ENCODE data around the gene BCAS3. TPM values are rescaled to one million over a fixed set of nuclear protein-coding genes. Genes with fewer than 3 reads are reported as not detected.

Gene BCAS3
- polyA plus RNA-seq, 4 donors: 17.7 to 31.6 (median 28.4) TPM

DNA sequence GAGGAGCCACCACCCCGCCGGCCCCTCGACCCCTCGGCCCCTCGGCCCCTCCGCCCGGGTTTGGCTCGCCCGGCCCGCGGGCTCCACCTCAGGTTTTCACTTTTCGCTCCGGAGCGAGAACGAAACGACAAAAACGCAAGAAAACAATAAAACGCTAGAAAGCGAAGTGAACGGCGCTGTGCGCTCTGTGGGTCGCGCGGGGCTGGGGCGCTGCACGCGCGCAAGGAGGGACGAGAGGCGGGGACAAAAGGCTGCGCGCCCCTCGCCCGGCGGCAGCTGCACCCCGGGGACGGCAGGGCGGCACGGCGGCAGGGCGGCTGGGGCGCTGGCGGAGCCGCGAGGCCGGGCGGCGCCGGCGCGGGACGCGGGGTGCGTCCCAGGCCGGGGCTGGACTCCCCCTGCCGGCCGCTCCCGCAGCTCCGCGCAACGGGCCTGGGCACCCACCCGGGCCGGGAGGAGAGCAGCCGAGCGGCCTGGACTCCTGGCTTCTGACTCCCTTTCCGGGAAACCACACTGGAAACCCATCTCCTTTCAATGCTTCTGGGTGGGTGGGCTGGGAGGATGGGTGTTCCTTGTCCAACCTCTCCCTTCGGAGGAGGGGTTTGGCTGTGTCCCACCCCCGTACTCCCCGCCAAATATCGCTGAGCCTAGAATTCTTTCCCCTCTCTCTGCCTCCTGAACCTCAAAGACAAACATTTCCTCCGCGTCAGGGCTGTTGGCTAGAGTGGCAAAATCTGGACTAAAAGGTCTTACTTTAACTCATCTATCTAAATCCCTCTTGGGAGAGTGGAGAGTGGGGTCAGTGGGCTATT is 731.9 kb downstream of the BCAS3 start:
- no peak for DNase-seq (ENCODE audit: low read depth in 4 of 4, low spot score in 3 of 4)

GRCh38 chr17:61410141-61411010 is 732.7 kb downstream of the BCAS3 start:
- DNase-seq (ENCODE audit: low read depth in 4 of 4, low spot score in 3 of 4): peak in 1 of 4 donors; percentile 75

DNA sequence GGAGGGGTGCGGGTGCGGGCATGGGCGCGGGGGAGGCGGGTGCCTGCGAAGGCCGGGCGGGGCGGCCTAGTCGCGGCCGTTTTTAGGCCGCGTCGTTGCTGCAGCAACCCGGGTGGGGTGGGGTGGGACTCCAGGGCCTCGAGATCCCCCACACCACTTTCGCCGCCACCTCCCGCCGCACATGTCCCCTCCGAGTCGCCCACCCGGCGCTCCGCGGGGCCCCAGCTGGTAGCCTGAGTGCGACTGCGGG is 733.3 kb downstream of the BCAS3 start:
- no peak for DNase-seq (ENCODE audit: low read depth in 4 of 4, low spot score in 3 of 4)

DNA sequence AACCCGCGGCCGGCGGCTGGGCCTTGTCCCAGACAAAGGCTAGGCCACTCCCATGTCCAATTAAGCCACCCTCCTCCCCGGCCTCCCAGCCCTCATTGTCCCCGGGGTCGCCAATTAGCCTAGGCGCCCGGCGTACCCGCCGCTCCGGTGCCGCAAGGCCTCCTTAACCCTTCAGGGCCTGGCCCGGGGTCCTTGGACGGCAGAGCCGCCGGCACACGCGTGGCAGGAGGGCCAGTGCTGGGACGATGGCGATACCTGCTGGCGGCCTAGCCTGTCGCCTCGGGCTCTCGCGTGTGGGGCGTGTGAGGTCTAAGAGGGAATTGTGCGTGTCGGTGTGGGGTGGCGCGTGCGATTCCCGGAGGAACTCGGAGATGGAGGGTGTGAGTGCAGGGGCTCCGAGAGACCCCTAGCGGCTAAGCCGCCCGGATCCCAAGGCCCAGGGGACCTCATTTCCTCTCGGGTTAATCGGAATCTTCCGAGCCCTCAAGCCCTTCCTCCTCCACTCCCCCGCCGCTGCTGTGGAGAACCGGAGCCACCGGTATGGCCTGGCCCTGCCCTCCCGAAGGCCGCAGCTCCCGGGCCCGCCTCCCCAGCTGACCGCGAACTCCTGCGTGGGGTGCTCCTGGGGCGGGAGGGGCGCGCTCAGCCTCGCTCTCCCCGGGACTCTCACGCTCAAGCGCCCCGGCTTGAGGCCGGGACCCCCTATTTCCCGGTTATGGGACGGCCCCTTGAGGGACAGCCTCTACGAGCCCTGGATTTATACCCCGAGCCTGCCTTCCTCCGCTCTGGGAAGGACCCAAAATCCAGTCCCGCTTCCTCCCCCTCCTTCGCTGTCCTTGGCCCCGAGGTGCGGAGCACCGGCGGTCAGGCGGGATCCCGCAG is 733.9 kb downstream of the BCAS3 start:
- no peak for DNase-seq (ENCODE audit: low read depth in 4 of 4, low spot score in 3 of 4)

- DNase-seq (ENCODE audit: low read depth in 4 of 4, low spot score in 3 of 4): peak in 1 of 4 donors; percentile 77
Observed at GRCh38 chr17:61412143-61412859, 734.6 kb downstream of the BCAS3 start.

GRCh38 chr17:61412860-61413660 is 735.4 kb downstream of the BCAS3 start:
- no peak for DNase-seq (ENCODE audit: low read depth in 4 of 4, low spot score in 3 of 4)

- no peak for DNase-seq (ENCODE audit: low read depth in 4 of 4, low spot score in 3 of 4)
Observed at GRCh38 chr17:61413661-61414126, 736.0 kb downstream of the BCAS3 start.

DNA sequence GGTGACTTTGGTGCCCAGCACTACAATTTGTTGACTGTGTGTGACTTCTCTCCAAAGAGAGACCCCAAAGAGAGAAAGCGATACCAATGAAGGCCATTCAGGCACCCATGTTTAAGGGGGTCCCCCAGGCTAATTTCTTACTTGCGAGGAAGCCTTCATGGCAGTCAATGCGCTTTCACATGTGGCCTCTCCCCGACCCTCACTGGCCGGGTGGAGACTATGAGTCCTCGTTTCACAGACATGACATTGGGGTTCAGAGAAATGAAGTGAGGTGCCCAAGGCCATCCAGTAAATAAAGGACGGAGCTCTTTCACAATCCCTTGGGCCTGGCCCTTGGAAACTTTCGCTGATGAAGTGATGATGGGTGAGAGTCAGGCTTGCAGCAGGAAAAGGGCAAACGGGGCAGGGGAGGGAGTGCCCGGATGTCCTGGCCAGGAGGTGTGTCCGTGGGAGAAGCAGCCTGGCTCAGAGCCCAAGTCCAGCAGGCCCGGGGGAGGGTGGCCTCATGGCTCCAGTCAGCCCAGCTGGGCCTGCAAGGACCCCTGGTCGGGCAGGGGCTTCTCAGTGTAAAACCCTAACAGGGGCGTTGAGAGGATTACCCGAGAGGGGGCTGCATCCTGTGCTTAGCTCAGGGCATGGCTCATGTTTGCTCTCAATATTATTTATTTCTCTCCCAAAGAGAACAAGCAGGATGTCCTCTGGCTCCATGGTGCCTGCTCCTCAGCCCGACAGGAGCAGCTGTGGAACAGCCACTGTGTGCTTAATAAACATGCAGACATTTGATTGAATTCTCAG is 736.7 kb downstream of the BCAS3 start:
- DNase-seq (ENCODE audit: low read depth in 4 of 4, low spot score in 3 of 4): no peak

DNA sequence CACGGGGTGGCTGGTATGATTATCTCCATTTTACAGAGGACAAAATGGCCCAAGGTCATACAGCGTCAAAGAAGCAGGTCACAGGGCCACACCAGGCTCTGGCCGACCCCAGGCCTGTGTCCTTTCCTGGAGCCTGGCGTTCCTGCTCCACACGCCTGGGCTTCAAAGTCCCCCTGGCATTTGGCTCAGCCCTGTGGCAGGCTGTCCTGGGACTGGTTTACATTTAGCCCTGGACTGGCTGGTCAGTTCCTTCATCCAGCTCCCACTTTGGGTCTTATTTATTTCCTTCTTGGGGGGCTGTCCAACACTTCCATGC is 737.2 kb downstream of the BCAS3 start:
- DNase-seq (ENCODE audit: low read depth in 4 of 4, low spot score in 3 of 4): no peak

GRCh38 chr17:61415374-61416210 is 737.9 kb downstream of the BCAS3 start:
- no peak for DNase-seq (ENCODE audit: low read depth in 4 of 4, low spot score in 3 of 4)

- no peak for DNase-seq (ENCODE audit: low read depth in 4 of 4, low spot score in 3 of 4)
Observed at GRCh38 chr17:61416211-61416539, 738.5 kb downstream of the BCAS3 start.

- peak in 1 of 4 donors; percentile 79 for DNase-seq (ENCODE audit: low read depth in 4 of 4, low spot score in 3 of 4)
Observed at GRCh38 chr17:61416540-61417363, 739.1 kb downstream of the BCAS3 start.

GRCh38 chr17:61418449-61418848 is 740.8 kb downstream of the BCAS3 start:
- no peak for DNase-seq (ENCODE audit: low read depth in 4 of 4, low spot score in 3 of 4)

DNA sequence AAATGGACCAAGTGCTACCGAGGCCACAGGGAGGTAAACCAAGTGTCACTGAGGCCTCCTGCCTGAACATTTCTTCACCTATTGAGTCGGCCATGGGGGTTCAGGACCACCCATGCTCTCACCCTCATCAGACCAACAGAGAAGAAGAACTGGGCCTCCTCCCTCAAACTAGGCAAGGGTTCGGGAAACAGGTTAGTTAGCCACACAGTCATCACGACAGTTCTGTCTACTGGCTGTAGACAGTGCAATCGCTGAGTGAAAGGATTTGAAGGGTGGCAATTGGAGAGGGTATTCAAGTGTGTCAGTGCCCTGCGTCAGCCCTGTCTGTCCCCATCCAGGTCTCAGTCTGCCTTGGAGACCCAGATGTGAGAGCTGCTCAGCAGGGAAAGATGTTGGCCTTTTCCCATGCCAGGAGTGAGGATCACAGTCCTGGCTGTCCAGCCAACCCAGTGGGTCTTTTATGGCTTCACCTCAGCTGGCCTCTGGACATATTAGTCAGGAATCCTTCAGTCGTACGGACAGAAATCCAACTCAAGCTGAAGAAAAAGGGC is 741.9 kb downstream of the BCAS3 start:
- DNase-seq (ENCODE audit: low read depth in 4 of 4, low spot score in 3 of 4): no peak

- DNase-seq (ENCODE audit: low read depth in 4 of 4, low spot score in 3 of 4): no peak
Observed at GRCh38 chr17:61420052-61420451, 742.4 kb downstream of the BCAS3 start.

DNA sequence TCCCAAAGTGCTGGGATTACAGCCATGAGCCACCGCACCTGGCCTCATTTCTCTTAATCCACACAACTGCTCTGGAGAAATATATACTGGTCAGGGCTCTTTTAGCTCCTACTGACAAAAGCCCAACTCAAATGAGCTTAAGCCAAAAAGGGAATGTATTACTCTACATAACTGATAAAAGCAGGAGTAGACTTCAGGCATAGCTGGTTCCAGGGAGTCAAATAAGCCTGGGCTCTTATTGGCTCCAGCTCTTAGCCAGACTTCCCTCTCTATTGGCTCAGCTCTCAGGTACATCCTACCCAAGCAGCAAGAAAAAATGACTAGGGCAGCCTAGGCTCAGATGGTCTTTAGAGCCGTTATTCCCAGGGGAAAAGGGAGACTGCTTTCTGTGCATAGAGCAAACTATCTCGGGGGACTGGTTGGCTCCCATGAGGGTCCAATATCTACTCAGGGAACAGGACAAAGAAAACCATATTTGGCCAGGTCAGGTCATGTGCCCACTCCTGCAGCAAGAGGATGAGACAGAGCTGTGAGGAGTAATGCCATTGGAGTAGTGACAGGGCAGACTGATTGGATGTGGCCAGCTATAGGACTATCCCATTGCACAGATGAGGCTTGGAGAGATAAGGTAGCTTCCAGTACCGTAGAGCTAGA is 743.2 kb downstream of the BCAS3 start:
- DNase-seq (ENCODE audit: low read depth in 4 of 4, low spot score in 3 of 4): no peak

Data from left renal pelvis (tissue), 4 donors.